H9 (cell line): Measurements from ENCODE around the gene IFNK. TPM values are rescaled to one million over a fixed set of nuclear protein-coding genes. Genes with fewer than 3 reads are reported as not detected.

Experiments
- DNase-seq: peaks from one replicate; pipeline ENCODE4 v3.0.0-alpha.2; 2017
- H2AFZ ChIP-seq: one replicate; pipeline ENCODE4 v1.6.1; 2013; ENCODE audit warnings: mild to moderate bottlenecking, low read length, control low read depth, moderate library complexity
- H2AK5ac ChIP-seq: 2 replicates; pipeline ENCODE4 v1.6.1; 2013; ENCODE audit warnings: low read length, control low read depth, mixed read lengths; ENCODE audit not compliant: insufficient read length
- H2BK120ac ChIP-seq: one replicate; pipeline ENCODE4 v1.6.1; 2013; ENCODE audit warnings: low read depth, mild to moderate bottlenecking, low read length, control low read depth, inconsistent platforms; ENCODE audit not compliant: poor library complexity, severe bottlenecking
- H2BK12ac ChIP-seq: 2 replicates; pipeline ENCODE4 v1.6.1; 2013; ENCODE audit warnings: low read length, control low read depth, mixed read lengths, low read depth; ENCODE audit not compliant: insufficient read length
- H2BK15ac ChIP-seq: 2 replicates; pipeline ENCODE4 v1.6.1; 2013; ENCODE audit warnings: low read depth, low read length, control low read depth
- H2BK20ac ChIP-seq: one replicate; pipeline ENCODE4 v1.6.1; 2013; ENCODE audit warnings: low read depth, mild to moderate bottlenecking, low read length, control low read depth, inconsistent platforms; ENCODE audit not compliant: poor library complexity, severe bottlenecking
- H2BK5ac ChIP-seq: 2 replicates; pipeline ENCODE4 v1.6.1; 2013; ENCODE audit warnings: low read length, control low read depth, mixed read lengths; ENCODE audit not compliant: insufficient read length
- H3K14ac ChIP-seq: 2 replicates; pipeline ENCODE4 v1.6.1; 2013; ENCODE audit warnings: low read length, control low read depth; ENCODE audit not compliant: insufficient read depth
- H3K18ac ChIP-seq: 2 replicates; pipeline ENCODE4 v1.6.1; 2013; ENCODE audit warnings: low read depth, mild to moderate bottlenecking, mixed read lengths, low read length, control low read depth; ENCODE audit not compliant: insufficient read length
- H3K23ac ChIP-seq: 2 replicates; pipeline ENCODE4 v1.6.1; 2013; ENCODE audit warnings: low read length, control low read depth, mixed read lengths, low read depth; ENCODE audit not compliant: insufficient read length
- H3K23me2 ChIP-seq: 2 replicates; pipeline ENCODE4 v1.6.1; 2013; ENCODE audit warnings: low read depth, mild to moderate bottlenecking, mixed read lengths, low read length, control low read depth; ENCODE audit not compliant: insufficient read length, poor library complexity, severe bottlenecking
- H3K27ac ChIP-seq: 2 replicates; pipeline ENCODE4 v1.5.1; 2013; ENCODE audit warnings: low read length, control low read depth, mixed read lengths, low read depth; ENCODE audit not compliant: insufficient read length
- H3K27me3 ChIP-seq: 2 replicates; pipeline ENCODE4 v1.6.1; 2013; ENCODE audit warnings: low read length, control low read depth, inconsistent platforms; ENCODE audit not compliant: insufficient read depth
- H3K4ac ChIP-seq: 2 replicates; pipeline ENCODE4 v1.6.1; 2013; ENCODE audit warnings: low read depth, mild to moderate bottlenecking, control low read depth, inconsistent platforms, low read length, moderate library complexity
- H3K4me1 ChIP-seq: 2 replicates; pipeline ENCODE4 v1.6.1; 2013; ENCODE audit warnings: low read length, control low read depth, inconsistent platforms; ENCODE audit not compliant: insufficient read depth
- H3K4me2 ChIP-seq: 2 replicates; pipeline ENCODE4 v1.6.1; 2013; ENCODE audit warnings: low read length, control low read depth, mixed read lengths; ENCODE audit not compliant: insufficient read length, insufficient read depth
- H3K56ac ChIP-seq: 2 replicates; pipeline ENCODE4 v1.6.1; 2013; ENCODE audit warnings: low read depth, mild to moderate bottlenecking, mixed read lengths, low read length, control low read depth; ENCODE audit not compliant: insufficient read length
- H3K79me1 ChIP-seq: 2 replicates; pipeline ENCODE4 v1.6.1; 2013; ENCODE audit warnings: low read depth, mild to moderate bottlenecking, moderate library complexity, low read length, control low read depth, inconsistent platforms; ENCODE audit not compliant: insufficient read depth, poor library complexity, severe bottlenecking
- H3K79me2 ChIP-seq: 2 replicates; pipeline ENCODE4 v1.6.1; 2013; ENCODE audit warnings: low read length, control low read depth, inconsistent platforms; ENCODE audit not compliant: insufficient read depth
- H3K9ac ChIP-seq: 2 replicates; pipeline ENCODE4 v1.6.1; 2013; ENCODE audit warnings: low read length, control low read depth, mixed read lengths; ENCODE audit not compliant: insufficient read length; ENCODE audit errors: extremely low read depth
- H3K9me3 ChIP-seq: one replicate; pipeline ENCODE4 v1.6.1; 2013; ENCODE audit warnings: low read depth, low read length, inconsistent platforms; ENCODE audit not compliant: control insufficient read depth
- H3T11ph ChIP-seq: one replicate; pipeline ENCODE4 v1.6.1; 2013; ENCODE audit warnings: mild to moderate bottlenecking, low read length, control low read depth, inconsistent platforms
- H4K20me1 ChIP-seq: one replicate; pipeline ENCODE4 v1.6.1; 2013; ENCODE audit not compliant: control insufficient read depth, insufficient read length, insufficient read depth
- H4K5ac ChIP-seq: 2 replicates; pipeline ENCODE4 v1.6.1; 2013; ENCODE audit warnings: low read depth, mild to moderate bottlenecking, mixed read lengths, low read length, control low read depth; ENCODE audit not compliant: insufficient read length
- H4K8ac ChIP-seq: replicated peaks from 2 replicates; pipeline ENCODE4 v1.6.1; 2013; ENCODE audit warnings: low read length, control low read depth, mixed read lengths, low read depth; ENCODE audit not compliant: insufficient read length
- H4K91ac ChIP-seq: 2 replicates; pipeline ENCODE4 v1.6.1; 2013; ENCODE audit warnings: low read depth, mild to moderate bottlenecking, moderate library complexity, mixed read lengths, low read length, control low read depth; ENCODE audit not compliant: insufficient read length
- H3K27ac Mint-ChIP-seq, 3 experiments: 2 replicates in 2 of 3; 3 replicates in 1 of 3; pipeline ENCODE4 v1.8.0; 2020 to 2021; ENCODE audit warnings: mixed read lengths in 3 of 3, mild to moderate bottlenecking in 1 of 3, moderate library complexity in 1 of 3
- H3K27me3 Mint-ChIP-seq: 2 replicates; pipeline ENCODE4 v1.8.0; 2021; ENCODE audit warnings: low read depth, mild to moderate bottlenecking, moderate library complexity, mixed read lengths
- H3K36me3 Mint-ChIP-seq, 3 experiments: 2 replicates in 2 of 3; 3 replicates in 1 of 3; pipeline ENCODE4 v1.8.0; 2020 to 2021; ENCODE audit warnings: low read depth in 3 of 3, mixed read lengths in 3 of 3; ENCODE audit not compliant: insufficient read depth in 1 of 3
- H3K4me1 Mint-ChIP-seq, 2 experiments: 2 replicates each; pipeline ENCODE4 v1.8.0; 2020; ENCODE audit warnings: mixed read lengths in 2 of 2
- H3K4me3 Mint-ChIP-seq, 2 experiments: 2 replicates in 1 of 2; 3 replicates in 1 of 2; pipeline ENCODE4 v1.8.0; 2020 to 2021; ENCODE audit warnings: mild to moderate bottlenecking in 2 of 2, mixed read lengths in 2 of 2, moderate library complexity in 1 of 2
- H3K9me3 Mint-ChIP-seq, 2 experiments: 2 replicates in 1 of 2; 3 replicates in 1 of 2; pipeline ENCODE4 v1.8.0; 2020; ENCODE audit warnings: mild to moderate bottlenecking in 2 of 2, mixed read lengths in 2 of 2, moderate library complexity in 1 of 2
- CTCF ChIP-seq: fragments of 200-600 bp; sonication (generic); conservative IDR thresholded peaks from 3 replicates; pipeline ENCODE4 v1.8.0; 2021; ENCODE audit warnings: antibody characterized with exemption, mild to moderate bottlenecking
- WGBS: extraction: QIAGEN DNeasy Blood & Tissue Kit; methylation state at CpG from one replicate; pipeline ENCODE4 v1.1.7; 2013; ENCODE audit warnings: missing lambda C conversion rate, low lambda C conversion rate, mixed read lengths; ENCODE audit not compliant: insufficient read length; ENCODE audit errors: extremely low coverage; 5-methylcytosine and 5-hydroxymethylcytosine counted together
- total RNA-seq: library from RNA; stranded (reverse); gene quantifications from 2 replicates; pipeline ENCODE4 v1.2.1, GENCODE V29; 2021

Gene IFNK
- total RNA-seq, 1 experiment from 2014 or later, result not detected

- no peak overlapping the region for H2AFZ ChIP-seq
- H2AK5ac ChIP-seq, result no peak overlapping the region
- no peak for DNase-seq
- TF ChIP-seq CTCF, result no peak
- H3K27ac ChIP-seq, result no peak overlapping the region
- Mint-ChIP-seq H3K9me3 (no peaks in the 10 kb centered on the region; a peak in 1 of 5 replicates), H3K27ac (no peak overlapping the region), H3K36me3 (peaks cover 8 to 36% (median 33%) of the 10 kb centered on the region in 3 experiments), H3K4me3 (no peak overlapping the region), H3K4me1 (no peaks in the 10 kb centered on the region; a peak in 1 of 4 replicates), H3K27me3 (no peaks in the 10 kb centered on the region)
- H3K14ac ChIP-seq, result no peak overlapping the region
- no peaks in the 10 kb centered on the region for H3K79me1 ChIP-seq
- no peaks in the 10 kb centered on the region for H3K23me2 ChIP-seq
- H2BK20ac ChIP-seq, result no peak overlapping the region
- H2BK120ac ChIP-seq, result no peak overlapping the region
- H3K4me2 ChIP-seq, result no peak overlapping the region
- no peak overlapping the region for H3K9ac ChIP-seq
- H4K91ac ChIP-seq, result no peak overlapping the region
- H3K27me3 ChIP-seq, result no peaks in the 10 kb centered on the region
- H2BK15ac ChIP-seq, result no peak overlapping the region
- no peaks in the 10 kb centered on the region for H4K20me1 ChIP-seq
- no peak overlapping the region for H3K4ac ChIP-seq
- H4K8ac ChIP-seq, result no peak overlapping the region
- H3K4me1 ChIP-seq, result no peaks in the 10 kb centered on the region
- no peak overlapping the region for H3K23ac ChIP-seq
- no peak overlapping the region for H2BK12ac ChIP-seq
- no peaks in the 10 kb centered on the region for H3K9me3 ChIP-seq
- H2BK5ac ChIP-seq, result no peak overlapping the region
- H3K56ac ChIP-seq, result no peak overlapping the region
- WGBS, result no CpG with 5 or more reads among the region's 4 CpGs
- H4K5ac ChIP-seq, result no peak overlapping the region
- H3K18ac ChIP-seq, result no peak overlapping the region
- no peak overlapping the region for H3T11ph ChIP-seq
- no peaks in the 10 kb centered on the region for H3K79me2 ChIP-seq
Measured at GRCh38 chr9:27549196-27549755, 25.2 kb downstream of the IFNK start.
